Measurements from ENCODE around the gene MYO9A. TPM values are rescaled to one million over a fixed set of nuclear protein-coding genes. Genes with fewer than 3 reads are reported as not detected.
A peak's percentile ranks its signal among the peaks of the same experiment; 100 is the strongest.

MYO9A gene
- total RNA-seq, 1 experiment from 2014 or later = 142 TPM

GRCh38 chr15:71815301-71815700 lies 302.6 kb downstream of the MYO9A start:
- H3K9me3 ChIP-seq (ENCODE audit: low read length) = no peaks in the 10 kb centered on the region
- H3K36me3 ChIP-seq (ENCODE audit: insufficient read depth, low read length) = no peaks in the 10 kb centered on the region; the same call in 1 of the 2 replicates
- no peak overlapping the region for H3K27ac ChIP-seq (ENCODE audit: low read length)
- no peak overlapping the region for H2AFZ ChIP-seq (ENCODE audit: low read length)
- H4K20me1 ChIP-seq (ENCODE audit: insufficient read depth, low read depth, low read length) = no peaks in the 10 kb centered on the region
- no peaks in the 10 kb centered on the region for H3K79me2 ChIP-seq (ENCODE audit: low read length)
- no peaks in the 10 kb centered on the region for H3K9me2 ChIP-seq (replicated peaks; ENCODE audit: insufficient read depth, low read length)
- H3K27me3 ChIP-seq (ENCODE audit: low read length) = no peaks in the 10 kb centered on the region
- H3K4me2 ChIP-seq (ENCODE audit: low read depth, low read length, poor library complexity, severe bottlenecking) = no peak overlapping the region
- no peaks in the 10 kb centered on the region for H3K4me1 ChIP-seq (ENCODE audit: low read length)
- DNase-seq = no peak
- no peak overlapping the region for H3K9ac ChIP-seq (ENCODE audit: low read length)
- H3K4me3 ChIP-seq (ENCODE audit: low read length) = no peak overlapping the region

DNA sequence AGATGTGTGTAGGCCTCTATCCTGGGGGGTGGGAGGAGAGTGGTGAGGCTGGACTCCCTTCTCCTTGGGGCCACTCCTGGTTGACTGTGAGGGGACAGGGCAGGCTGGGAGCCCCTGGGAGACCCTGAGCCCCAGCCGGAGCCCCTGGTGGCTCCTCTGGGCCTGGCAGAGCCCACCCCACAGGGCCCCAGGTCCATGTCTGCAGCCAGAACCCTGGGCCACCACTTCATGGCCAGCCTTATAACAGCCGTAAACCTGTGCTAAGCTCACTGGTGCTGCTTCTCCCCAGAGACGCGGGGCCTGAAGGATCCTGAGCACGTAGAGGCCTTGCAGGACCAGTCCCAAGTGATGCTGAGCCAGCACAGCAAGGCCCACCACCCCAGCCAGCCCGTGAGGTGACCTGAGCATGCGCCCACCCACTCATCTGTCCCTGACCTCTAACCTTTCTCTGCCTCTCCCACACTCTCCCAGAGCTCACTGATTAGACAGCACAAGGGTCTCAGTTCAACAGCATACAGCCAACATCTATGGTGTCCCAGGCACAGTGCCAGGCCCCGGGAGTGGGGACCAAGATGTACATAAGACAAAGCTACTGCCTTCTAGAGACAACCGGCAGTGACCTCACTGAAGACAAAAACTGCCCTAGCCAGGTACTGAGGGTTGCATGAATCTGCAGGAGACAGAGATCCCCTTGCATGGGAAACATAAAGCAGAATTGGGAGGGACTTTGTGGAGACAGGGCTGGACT lies 304.1 kb downstream of the MYO9A start:
- Histone ChIP-seq H3K27me3 (ENCODE audit: low read length) (no peaks in the 10 kb centered on the region), H3K9me3 (ENCODE audit: low read length) (no peaks in the 10 kb centered on the region), H3K36me3 (ENCODE audit: insufficient read depth, low read length) (no peaks in the 10 kb centered on the region), H3K27ac (ENCODE audit: low read length) (no peak overlapping the region), H3K4me1 (ENCODE audit: low read length) (no peaks in the 10 kb centered on the region), H3K9ac (ENCODE audit: low read length) (no peak overlapping the region), H2AFZ (ENCODE audit: low read length) (no peak overlapping the region), H4K20me1 (ENCODE audit: insufficient read depth, low read depth, low read length) (no peaks in the 10 kb centered on the region), H3K79me2 (ENCODE audit: low read length) (no peaks in the 10 kb centered on the region), H3K4me3 (ENCODE audit: low read length) (no peak overlapping the region), H3K9me2 (replicated peaks; ENCODE audit: insufficient read depth, low read length) (no peaks in the 10 kb centered on the region), H3K4me2 (ENCODE audit: low read depth, low read length, poor library complexity, severe bottlenecking) (no peak overlapping the region)
- DNase-seq = no peak

GRCh38 chr15:71812966-71813722 lies 304.8 kb downstream of the MYO9A start:
- Histone ChIP-seq H3K79me2 (ENCODE audit: low read length) (no peaks in the 10 kb centered on the region), H4K20me1 (ENCODE audit: insufficient read depth, low read depth, low read length) (no peaks in the 10 kb centered on the region), H2AFZ (ENCODE audit: low read length) (no peak overlapping the region), H3K4me1 (ENCODE audit: low read length) (peaks cover 2% of the 10 kb centered on the region; the same call in 1 of the 2 replicates), H3K4me2 (ENCODE audit: low read depth, low read length, poor library complexity, severe bottlenecking) (no peak overlapping the region), H3K36me3 (ENCODE audit: insufficient read depth, low read length) (no peaks in the 10 kb centered on the region), H3K9ac (ENCODE audit: low read length) (no peak overlapping the region), H3K27ac (ENCODE audit: low read length) (no peak overlapping the region), H3K27me3 (ENCODE audit: low read length) (no peaks in the 10 kb centered on the region), H3K9me2 (replicated peaks; ENCODE audit: insufficient read depth, low read length) (no peaks in the 10 kb centered on the region), H3K4me3 (ENCODE audit: low read length) (no peak overlapping the region), H3K9me3 (ENCODE audit: low read length) (no peaks in the 10 kb centered on the region)
- DNase-seq = peak; percentile 38

DNA sequence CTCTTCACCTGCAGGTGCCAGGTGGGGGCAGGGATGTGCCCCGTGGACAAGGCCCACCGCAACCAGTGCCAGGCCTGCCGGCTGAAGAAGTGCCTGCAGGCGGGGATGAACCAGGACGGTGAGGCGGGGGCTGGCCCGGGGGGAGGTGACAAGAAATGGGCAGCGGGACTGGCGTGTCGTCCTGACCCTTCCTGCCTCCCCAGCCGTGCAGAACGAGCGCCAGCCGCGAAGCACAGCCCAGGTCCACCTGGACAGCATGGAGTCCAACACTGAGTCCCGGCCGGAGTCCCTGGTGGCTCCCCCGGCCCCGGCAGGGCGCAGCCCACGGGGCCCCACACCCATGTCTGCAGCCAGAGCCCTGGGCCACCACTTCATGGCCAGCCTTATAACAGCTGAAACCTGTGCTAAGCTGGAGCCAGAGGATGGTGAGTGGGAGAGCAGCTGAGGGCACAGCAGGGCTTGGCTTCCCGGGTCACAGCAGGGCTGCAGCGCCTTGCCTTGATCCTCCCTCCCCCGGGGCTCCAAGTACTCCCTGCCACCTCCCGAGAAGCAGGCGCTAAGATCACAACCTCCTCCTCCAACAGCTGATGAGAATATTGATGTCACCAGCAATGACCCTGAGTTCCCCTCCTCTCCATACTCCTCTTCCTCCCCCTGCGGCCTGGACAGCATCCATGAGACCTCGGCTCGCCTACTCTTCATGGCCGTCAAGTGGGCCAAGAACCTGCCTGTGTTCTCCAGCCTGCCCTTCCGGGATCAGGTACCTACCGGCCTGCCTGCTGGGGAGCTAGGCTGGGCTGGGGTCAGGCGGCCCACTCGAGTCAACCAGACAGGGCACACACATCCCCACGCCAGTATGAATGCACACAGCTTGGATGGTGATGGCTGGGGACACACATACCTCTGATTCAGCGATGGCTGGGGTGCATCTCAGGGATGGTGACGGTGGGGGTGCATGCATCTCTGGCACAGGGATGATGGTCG lies 305.9 kb downstream of the MYO9A start:
- Histone ChIP-seq H3K4me3 (ENCODE audit: low read length) (no peak overlapping the region), H3K4me1 (ENCODE audit: low read length) (peaks cover 13% of the 10 kb centered on the region), H3K27me3 (ENCODE audit: low read length) (no peaks in the 10 kb centered on the region), H3K27ac (ENCODE audit: low read length) (no peak overlapping the region), H3K4me2 (ENCODE audit: low read depth, low read length, poor library complexity, severe bottlenecking) (no peak overlapping the region), H3K9me3 (ENCODE audit: low read length) (no peaks in the 10 kb centered on the region), H3K79me2 (ENCODE audit: low read length) (no peaks in the 10 kb centered on the region), H3K9me2 (replicated peaks; ENCODE audit: insufficient read depth, low read length) (no peaks in the 10 kb centered on the region), H3K9ac (ENCODE audit: low read length) (no peak overlapping the region), H2AFZ (ENCODE audit: low read length) (no peak overlapping the region), H4K20me1 (ENCODE audit: insufficient read depth, low read depth, low read length) (no peaks in the 10 kb centered on the region), H3K36me3 (ENCODE audit: insufficient read depth, low read length) (no peaks in the 10 kb centered on the region)
- DNase-seq = no peak

- H3K36me3 ChIP-seq (ENCODE audit: insufficient read depth, low read length) = no peaks in the 10 kb centered on the region
- H3K27me3 ChIP-seq (ENCODE audit: low read length) = no peaks in the 10 kb centered on the region
- H4K20me1 ChIP-seq (ENCODE audit: insufficient read depth, low read depth, low read length) = no peaks in the 10 kb centered on the region
- no peak overlapping the region for H2AFZ ChIP-seq (ENCODE audit: low read length)
- no peak overlapping the region for H3K9ac ChIP-seq (ENCODE audit: low read length)
- H3K79me2 ChIP-seq (ENCODE audit: low read length) = no peaks in the 10 kb centered on the region
- H3K4me1 ChIP-seq (ENCODE audit: low read length) = peaks cover 22% of the 10 kb centered on the region
- DNase-seq = no peak
- H3K27ac ChIP-seq (ENCODE audit: low read length) = no peak overlapping the region
- no peak overlapping the region for H3K4me3 ChIP-seq (ENCODE audit: low read length)
- H3K9me3 ChIP-seq (ENCODE audit: low read length) = no peaks in the 10 kb centered on the region
- no peaks in the 10 kb centered on the region for H3K9me2 ChIP-seq (replicated peaks; ENCODE audit: insufficient read depth, low read length)
- H3K4me2 ChIP-seq (ENCODE audit: low read depth, low read length, poor library complexity, severe bottlenecking) = no peak overlapping the region
Measured at GRCh38 chr15:71811036-71811736, 306.8 kb downstream of the MYO9A start.

- Histone ChIP-seq H3K4me1 (ENCODE audit: low read length) (peaks cover 29% of the 10 kb centered on the region), H4K20me1 (ENCODE audit: insufficient read depth, low read depth, low read length) (no peaks in the 10 kb centered on the region), H3K27me3 (ENCODE audit: low read length) (no peaks in the 10 kb centered on the region), H3K4me3 (ENCODE audit: low read length) (no peak within 1 kb of the TSS), H3K4me2 (ENCODE audit: low read depth, low read length, poor library complexity, severe bottlenecking) (no peak within 1 kb of the TSS), H3K9me2 (replicated peaks; ENCODE audit: insufficient read depth, low read length) (no peaks in the 10 kb centered on the region), H2AFZ (ENCODE audit: low read length) (no peak within 1 kb of the TSS), H3K36me3 (ENCODE audit: insufficient read depth, low read length) (no peaks in the 10 kb centered on the region), H3K27ac (ENCODE audit: low read length) (no peak within 1 kb of the TSS), H3K79me2 (ENCODE audit: low read length) (no peaks in the 10 kb centered on the region), H3K9ac (ENCODE audit: low read length) (no peak within 1 kb of the TSS), H3K9me3 (ENCODE audit: low read length) (no peaks in the 10 kb centered on the region)
- DNase-seq = no peak
Measured at GRCh38 chr15:71810256-71811035, 307.5 kb downstream of the MYO9A start, which contains the start of gene NR2E3. Gene NR2E3, plus strand, starts transcription at chr15:71810554. Its CDS starts 190 bp downstream, at chr15:71810744.

DNA sequence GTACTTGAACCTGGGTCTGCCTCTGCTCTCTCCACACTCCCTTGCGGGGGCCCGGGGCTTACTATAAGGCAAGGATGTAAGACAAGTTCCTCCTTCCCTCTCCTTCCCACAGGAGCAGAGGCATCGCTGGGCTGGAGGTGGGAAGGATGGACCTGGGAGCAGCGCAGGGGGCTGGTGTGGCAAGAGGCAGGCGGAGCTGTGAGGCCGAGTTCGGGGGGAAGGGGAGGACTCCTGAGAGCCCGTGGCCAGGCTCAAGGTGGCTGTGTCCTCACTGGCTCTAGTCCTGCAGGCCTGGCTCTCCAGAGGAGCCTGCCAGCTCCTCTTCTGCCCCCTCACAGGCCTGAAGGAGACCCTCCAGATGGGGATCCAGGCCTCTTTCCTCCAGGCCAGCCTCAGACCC lies 308.6 kb downstream of the MYO9A start:
- no peak overlapping the region for H3K9ac ChIP-seq (ENCODE audit: low read length)

More for the DNA sequence above, 308.6 kb downstream of the MYO9A start:
- Histone ChIP-seq H3K4me3 (ENCODE audit: low read length) (no peak overlapping the region), H3K9me2 (replicated peaks; ENCODE audit: insufficient read depth, low read length) (no peaks in the 10 kb centered on the region), H3K4me2 (ENCODE audit: low read depth, low read length, poor library complexity, severe bottlenecking) (no peak overlapping the region), H2AFZ (ENCODE audit: low read length) (no peak overlapping the region), H3K36me3 (ENCODE audit: insufficient read depth, low read length) (no peaks in the 10 kb centered on the region), H3K9me3 (ENCODE audit: low read length) (no peaks in the 10 kb centered on the region), H3K27me3 (ENCODE audit: low read length) (no peaks in the 10 kb centered on the region), H4K20me1 (ENCODE audit: insufficient read depth, low read depth, low read length) (no peaks in the 10 kb centered on the region), H3K27ac (ENCODE audit: low read length) (no peak overlapping the region), H3K4me1 (ENCODE audit: low read length) (peaks cover 40% of the 10 kb centered on the region), H3K79me2 (ENCODE audit: low read length) (no peaks in the 10 kb centered on the region)
- no peak for DNase-seq
